ENCODE results near the gene ARID1B. TPM values are rescaled to one million over a fixed set of nuclear protein-coding genes. Genes with fewer than 3 reads are reported as not detected.

The ARID1B gene
- total RNA-seq, 1 donor from 2014 or later: 75.4 TPM

GRCh38 chr6:156852858-156853216, 75.7 kb downstream of the ARID1B start:
- Histone ChIP-seq H3K9ac (ENCODE audit: low read length) (no peak overlapping the region), H3K4me1 (ENCODE audit: insufficient read depth, low read length) (peaks cover 18% of the 10 kb centered on the region), H3K4me2 (ENCODE audit: low read length) (no peak overlapping the region), H3K79me2 (ENCODE audit: insufficient read depth, low read length) (peaks cover 100% of the 10 kb centered on the region), H4K20me1 (ENCODE audit: insufficient read depth, low read length) (peaks cover 95% of the 10 kb centered on the region), H3K4me3 (ENCODE audit: insufficient read depth, low read depth, low read length) (no peak overlapping the region), H3K36me3 (ENCODE audit: insufficient read depth, low read length) (no peaks in the 10 kb centered on the region), H2AFZ (ENCODE audit: low read depth, low read length) (no peak overlapping the region), H3K27ac (ENCODE audit: low read depth, low read length) (no peak overlapping the region), H3K27me3 (ENCODE audit: insufficient read depth, low read length) (no peaks in the 10 kb centered on the region), H3K9me3 (ENCODE audit: insufficient read depth, low read depth, low read length) (no peaks in the 10 kb centered on the region)
- Mint-ChIP-seq H3K27ac (ENCODE audit: unreplicated experiment) (no peak overlapping the region), H3K9me3 (ENCODE audit: unreplicated experiment) (no peaks in the 10 kb centered on the region), H3K27me3 (ENCODE audit: low read depth, unreplicated experiment) (no peaks in the 10 kb centered on the region), H3K4me3 (ENCODE audit: unreplicated experiment) (no peak overlapping the region), H3K36me3 (ENCODE audit: low read depth, unreplicated experiment) (peaks cover 3% of the 10 kb centered on the region), H3K4me1 (ENCODE audit: low read depth, unreplicated experiment) (peaks cover 54% of the 10 kb centered on the region)
- FAIRE-seq (no peak), DNase-seq (ENCODE audit: low read depth) (no peak)
- TF ChIP-seq, protein P1, sequence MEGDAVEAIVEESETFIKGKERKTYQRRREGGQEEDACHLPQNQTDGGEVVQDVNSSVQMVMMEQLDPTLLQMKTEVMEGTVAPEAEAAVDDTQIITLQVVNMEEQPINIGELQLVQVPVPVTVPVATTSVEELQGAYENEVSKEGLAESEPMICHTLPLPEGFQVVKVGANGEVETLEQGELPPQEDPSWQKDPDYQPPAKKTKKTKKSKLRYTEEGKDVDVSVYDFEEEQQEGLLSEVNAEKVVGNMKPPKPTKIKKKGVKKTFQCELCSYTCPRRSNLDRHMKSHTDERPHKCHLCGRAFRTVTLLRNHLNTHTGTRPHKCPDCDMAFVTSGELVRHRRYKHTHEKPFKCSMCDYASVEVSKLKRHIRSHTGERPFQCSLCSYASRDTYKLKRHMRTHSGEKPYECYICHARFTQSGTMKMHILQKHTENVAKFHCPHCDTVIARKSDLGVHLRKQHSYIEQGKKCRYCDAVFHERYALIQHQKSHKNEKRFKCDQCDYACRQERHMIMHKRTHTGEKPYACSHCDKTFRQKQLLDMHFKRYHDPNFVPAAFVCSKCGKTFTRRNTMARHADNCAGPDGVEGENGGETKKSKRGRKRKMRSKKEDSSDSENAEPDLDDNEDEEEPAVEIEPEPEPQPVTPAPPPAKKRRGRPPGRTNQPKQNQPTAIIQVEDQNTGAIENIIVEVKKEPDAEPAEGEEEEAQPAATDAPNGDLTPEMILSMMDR (IDR thresholded peaks at IDR 0.05; ENCODE audit: insufficient read depth, low read depth, low read length): no peak
- TF ChIP-seq EZH2 (IDR thresholded peaks at IDR 0.05; ENCODE audit: insufficient read depth, low read length): no peak

DNA sequence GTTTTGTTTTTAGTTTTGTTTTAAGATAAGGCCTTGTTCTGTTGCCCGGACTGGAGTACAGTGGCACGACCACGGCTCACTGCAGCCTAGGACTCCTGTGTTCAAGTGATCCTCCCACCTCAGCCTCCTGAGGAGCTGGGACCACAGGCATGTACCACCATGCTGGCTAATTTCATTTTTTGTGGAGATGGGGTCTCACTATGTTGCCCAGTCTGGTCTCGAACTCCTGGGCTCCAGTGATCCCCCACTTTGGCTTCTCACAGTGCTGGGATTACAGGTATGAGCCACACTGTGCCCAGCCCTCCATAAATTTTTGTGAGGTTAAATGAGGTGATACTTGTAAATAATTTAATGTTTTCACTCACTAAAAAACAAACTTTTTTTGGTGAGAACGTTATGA, 76.6 kb downstream of the ARID1B start:
- H3K79me2 ChIP-seq (ENCODE audit: insufficient read depth, low read length): peaks cover 100% of the 10 kb centered on the region
- H3K4me1 Mint-ChIP-seq (ENCODE audit: low read depth, unreplicated experiment): peaks cover 48% of the 10 kb centered on the region
- no peak for DNase-seq (ENCODE audit: low read depth)
- no peak for FAIRE-seq
- H3K9me3 ChIP-seq (ENCODE audit: insufficient read depth, low read depth, low read length): no peaks in the 10 kb centered on the region
- no peak overlapping the region for H3K4me3 ChIP-seq (ENCODE audit: insufficient read depth, low read depth, low read length)
- H3K36me3 Mint-ChIP-seq (ENCODE audit: low read depth, unreplicated experiment): peaks cover 3% of the 10 kb centered on the region
- no peak overlapping the region for H2AFZ ChIP-seq (ENCODE audit: low read depth, low read length)
- H3K4me3 Mint-ChIP-seq (ENCODE audit: unreplicated experiment): no peak overlapping the region
- H3K4me1 ChIP-seq (ENCODE audit: insufficient read depth, low read length): peaks cover 10% of the 10 kb centered on the region
- no peak overlapping the region for H3K27ac ChIP-seq (ENCODE audit: low read depth, low read length)
- H3K4me2 ChIP-seq (ENCODE audit: low read length): no peak overlapping the region
- H3K27ac Mint-ChIP-seq (ENCODE audit: unreplicated experiment): no peak overlapping the region
- no peaks in the 10 kb centered on the region for H3K36me3 ChIP-seq (ENCODE audit: insufficient read depth, low read length)
- H3K27me3 ChIP-seq (ENCODE audit: insufficient read depth, low read length): no peaks in the 10 kb centered on the region
- no peak for TF ChIP-seq EZH2 (IDR thresholded peaks at IDR 0.05; ENCODE audit: insufficient read depth, low read length)
- TF ChIP-seq, protein P1 (IDR thresholded peaks at IDR 0.05; ENCODE audit: insufficient read depth, low read depth, low read length): no peak
- no peaks in the 10 kb centered on the region for H3K27me3 Mint-ChIP-seq (ENCODE audit: low read depth, unreplicated experiment)
- peaks cover 95% of the 10 kb centered on the region for H4K20me1 ChIP-seq (ENCODE audit: insufficient read depth, low read length)
- H3K9ac ChIP-seq (ENCODE audit: low read length): no peak overlapping the region
- no peaks in the 10 kb centered on the region for H3K9me3 Mint-ChIP-seq (ENCODE audit: unreplicated experiment)

DNA sequence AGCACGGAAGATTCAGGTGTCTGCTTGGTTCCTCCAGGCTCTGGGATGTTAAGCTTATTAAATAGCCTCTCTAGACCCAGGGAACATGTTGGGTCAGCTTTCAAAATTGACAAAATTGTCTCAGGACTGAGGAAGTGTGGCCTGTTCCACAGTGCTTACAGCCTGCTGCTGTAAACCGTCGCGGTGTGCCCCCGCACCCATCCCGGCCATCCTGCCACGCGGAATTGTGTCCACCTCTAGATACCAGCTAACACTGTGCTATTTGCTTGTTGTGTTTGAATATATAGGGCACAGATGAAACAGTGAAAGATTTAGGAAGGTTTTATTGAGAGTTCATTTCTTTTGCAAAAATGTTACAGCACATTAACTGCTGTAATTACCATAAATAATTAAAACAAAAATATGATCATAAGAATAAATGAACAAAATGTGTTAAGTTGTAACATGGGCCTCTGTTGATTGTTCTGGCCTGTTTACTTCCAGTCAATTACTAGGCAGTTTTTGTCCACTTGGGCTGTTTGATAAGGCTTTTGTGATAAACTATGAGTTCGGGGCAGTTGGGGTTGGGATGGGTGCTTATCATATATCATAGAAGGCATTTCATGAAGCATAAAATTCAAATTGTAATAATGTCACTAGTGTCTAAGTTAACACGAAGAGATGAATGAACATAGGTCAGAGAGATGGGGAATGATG, 77.4 kb downstream of the ARID1B start:
- FAIRE-seq (no peak), DNase-seq (ENCODE audit: low read depth) (no peak)
- Histone ChIP-seq H3K27ac (ENCODE audit: low read depth, low read length) (no peak overlapping the region), H3K9me3 (ENCODE audit: insufficient read depth, low read depth, low read length) (no peaks in the 10 kb centered on the region), H3K79me2 (ENCODE audit: insufficient read depth, low read length) (peaks cover 100% of the 10 kb centered on the region), H2AFZ (ENCODE audit: low read depth, low read length) (no peak overlapping the region), H3K9ac (ENCODE audit: low read length) (no peak overlapping the region), H3K4me2 (ENCODE audit: low read length) (no peak overlapping the region), H4K20me1 (ENCODE audit: insufficient read depth, low read length) (peaks cover 95% of the 10 kb centered on the region), H3K4me1 (ENCODE audit: insufficient read depth, low read length) (peaks cover 10% of the 10 kb centered on the region), H3K36me3 (ENCODE audit: insufficient read depth, low read length) (no peaks in the 10 kb centered on the region), H3K4me3 (ENCODE audit: insufficient read depth, low read depth, low read length) (no peak overlapping the region), H3K27me3 (ENCODE audit: insufficient read depth, low read length) (no peaks in the 10 kb centered on the region)
- Mint-ChIP-seq H3K4me3 (ENCODE audit: unreplicated experiment) (no peak overlapping the region), H3K27ac (ENCODE audit: unreplicated experiment) (no peak overlapping the region), H3K27me3 (ENCODE audit: low read depth, unreplicated experiment) (no peaks in the 10 kb centered on the region), H3K36me3 (ENCODE audit: low read depth, unreplicated experiment) (peaks cover 3% of the 10 kb centered on the region), H3K9me3 (ENCODE audit: unreplicated experiment) (no peaks in the 10 kb centered on the region), H3K4me1 (ENCODE audit: low read depth, unreplicated experiment) (peaks cover 42% of the 10 kb centered on the region)
- TF ChIP-seq, protein P1 (IDR thresholded peaks at IDR 0.05; ENCODE audit: insufficient read depth, low read depth, low read length): no peak
- TF ChIP-seq EZH2 (IDR thresholded peaks at IDR 0.05; ENCODE audit: insufficient read depth, low read length): no peak

All from astrocyte (in vitro differentiated cells and primary cell).